Transverse colon (tissue), 4 donors: ENCODE data around the gene MXI1.

Experiments used
- POLR2A ChIP-seq: fragments of 450-650 bp; IDR thresholded peaks from one replicate; pipeline ENCODE4 v1.6.1; 2016; ENCODE audit warnings: antibody characterized with exemption, mild to moderate bottlenecking, moderate library complexity
- POLR2AphosphoS5 ChIP-seq, 3 donors: sonication (generic); formaldehyde crosslinking; IDR thresholded peaks; one replicate each; pipeline ENCODE4 v1.6.1; 2016; ENCODE audit warnings: antibody characterized with exemption in 3 of 3
- TF ChIP-seq, protein P1 (sequence below), 5 experiments: fragments of 200-600 bp in 3 of 5; fragments of 450-650 bp in 2 of 5; sonication (generic) in 3 of 5; IDR thresholded peaks; 1 replicate in 2 of 5; 2 replicates in 3 of 5; pipeline ENCODE4 v1.5.1; 2016 to 2017; ENCODE audit warnings: antibody characterized with exemption in 5 of 5, inconsistent platforms in 3 of 5, mild to moderate bottlenecking in 2 of 5, moderate library complexity in 1 of 5

DNA sequence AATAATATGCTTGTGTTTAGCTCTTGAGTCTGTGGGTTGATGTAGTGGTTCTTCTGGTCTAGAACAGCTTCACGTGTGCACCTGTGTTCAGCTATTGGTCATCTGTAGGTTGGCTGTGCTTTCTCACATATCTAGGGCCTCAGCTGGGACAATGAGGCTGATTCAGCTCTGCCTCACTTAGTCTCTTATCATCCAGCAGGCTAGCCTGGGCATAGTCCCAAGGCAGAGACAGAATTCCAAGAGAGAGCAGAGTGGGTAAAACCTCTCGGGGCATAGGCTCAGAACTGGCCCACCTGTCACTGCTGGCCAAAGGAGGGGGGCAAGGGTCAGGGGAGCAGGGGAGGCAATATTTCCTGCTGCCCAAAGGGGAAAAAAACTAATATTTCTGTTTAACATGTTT is 32.0 kb upstream of the MXI1 start:
- TF ChIP-seq, protein P1, sequence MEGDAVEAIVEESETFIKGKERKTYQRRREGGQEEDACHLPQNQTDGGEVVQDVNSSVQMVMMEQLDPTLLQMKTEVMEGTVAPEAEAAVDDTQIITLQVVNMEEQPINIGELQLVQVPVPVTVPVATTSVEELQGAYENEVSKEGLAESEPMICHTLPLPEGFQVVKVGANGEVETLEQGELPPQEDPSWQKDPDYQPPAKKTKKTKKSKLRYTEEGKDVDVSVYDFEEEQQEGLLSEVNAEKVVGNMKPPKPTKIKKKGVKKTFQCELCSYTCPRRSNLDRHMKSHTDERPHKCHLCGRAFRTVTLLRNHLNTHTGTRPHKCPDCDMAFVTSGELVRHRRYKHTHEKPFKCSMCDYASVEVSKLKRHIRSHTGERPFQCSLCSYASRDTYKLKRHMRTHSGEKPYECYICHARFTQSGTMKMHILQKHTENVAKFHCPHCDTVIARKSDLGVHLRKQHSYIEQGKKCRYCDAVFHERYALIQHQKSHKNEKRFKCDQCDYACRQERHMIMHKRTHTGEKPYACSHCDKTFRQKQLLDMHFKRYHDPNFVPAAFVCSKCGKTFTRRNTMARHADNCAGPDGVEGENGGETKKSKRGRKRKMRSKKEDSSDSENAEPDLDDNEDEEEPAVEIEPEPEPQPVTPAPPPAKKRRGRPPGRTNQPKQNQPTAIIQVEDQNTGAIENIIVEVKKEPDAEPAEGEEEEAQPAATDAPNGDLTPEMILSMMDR (IDR thresholded peaks at IDR 0.05), result no peak
- TF ChIP-seq POLR2AphosphoS5 (IDR thresholded peaks at IDR 0.05) (no peak), POLR2A (no peak)
